ENCODE results near the gene TIPARP. TPM values are rescaled to one million over a fixed set of nuclear protein-coding genes. Genes with fewer than 3 reads are reported as not detected.

Gene TIPARP, protein sequence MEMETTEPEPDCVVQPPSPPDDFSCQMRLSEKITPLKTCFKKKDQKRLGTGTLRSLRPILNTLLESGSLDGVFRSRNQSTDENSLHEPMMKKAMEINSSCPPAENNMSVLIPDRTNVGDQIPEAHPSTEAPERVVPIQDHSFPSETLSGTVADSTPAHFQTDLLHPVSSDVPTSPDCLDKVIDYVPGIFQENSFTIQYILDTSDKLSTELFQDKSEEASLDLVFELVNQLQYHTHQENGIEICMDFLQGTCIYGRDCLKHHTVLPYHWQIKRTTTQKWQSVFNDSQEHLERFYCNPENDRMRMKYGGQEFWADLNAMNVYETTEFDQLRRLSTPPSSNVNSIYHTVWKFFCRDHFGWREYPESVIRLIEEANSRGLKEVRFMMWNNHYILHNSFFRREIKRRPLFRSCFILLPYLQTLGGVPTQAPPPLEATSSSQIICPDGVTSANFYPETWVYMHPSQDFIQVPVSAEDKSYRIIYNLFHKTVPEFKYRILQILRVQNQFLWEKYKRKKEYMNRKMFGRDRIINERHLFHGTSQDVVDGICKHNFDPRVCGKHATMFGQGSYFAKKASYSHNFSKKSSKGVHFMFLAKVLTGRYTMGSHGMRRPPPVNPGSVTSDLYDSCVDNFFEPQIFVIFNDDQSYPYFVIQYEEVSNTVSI
- total RNA-seq (2022; extraction: Qiagen RNA extraction): 88.0 to 145 TPM (median 91.9 TPM) in 5 replicates

DNA sequence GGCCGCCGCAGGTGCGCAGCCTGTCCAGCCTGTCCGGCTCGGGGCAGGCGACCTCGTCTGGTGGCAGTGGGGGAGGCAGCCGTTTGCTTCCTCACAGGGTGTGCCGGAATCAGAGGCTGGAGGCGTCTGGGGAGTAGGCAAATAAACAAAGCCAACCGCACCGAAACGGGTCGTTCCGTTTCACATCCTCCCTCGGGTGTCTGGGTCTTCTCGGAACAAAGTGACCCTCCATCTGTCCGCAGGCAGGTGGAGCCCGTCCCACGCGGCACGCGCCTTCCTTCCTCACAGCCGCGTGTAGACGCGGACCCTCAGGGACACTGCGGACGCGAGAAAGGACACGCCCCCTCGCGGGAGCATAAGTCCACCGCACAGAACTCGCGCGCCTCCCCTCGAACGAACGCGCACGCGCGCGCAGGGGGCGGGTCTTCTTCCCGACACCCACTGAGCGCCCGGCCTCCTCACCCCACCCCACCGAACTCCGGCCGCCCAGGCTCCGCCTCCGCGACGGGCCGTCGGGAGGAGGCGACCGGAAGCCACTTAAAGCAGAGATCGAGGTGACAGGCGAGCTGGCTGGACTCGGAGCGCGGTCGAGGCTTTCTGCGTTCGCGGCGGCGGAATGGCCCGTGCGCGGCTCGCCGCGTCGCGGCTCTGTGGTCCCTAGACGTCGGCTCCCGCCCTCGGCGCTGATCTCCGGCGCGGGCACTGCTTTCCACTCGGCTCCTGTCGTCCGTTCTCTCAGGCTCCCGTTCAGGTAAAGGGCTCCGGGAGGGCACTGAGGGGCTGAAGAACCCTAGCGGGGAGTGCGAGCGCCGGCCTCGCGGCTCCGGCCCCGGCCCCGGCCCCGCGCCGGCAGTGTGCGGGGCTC is at the start of gene TIPARP:
Gene TIPARP, plus strand, starts transcription at position 545 of the 865 bp plus-strand sequence. CDS start 3,108 bp downstream, outside the sequence.

Other genes starting within 250 kb of the TIPARP start
- 193 to 207 TPM (median 206 TPM) in 5 replicates for gene SSR3, start 119.5 kb upstream of the TIPARP start, total RNA-seq (2022; extraction: Qiagen RNA extraction)
- 0.87 to 1.4 TPM (median 1.1 TPM) in 5 replicates for gene LEKR1, start 151.8 kb downstream of the TIPARP start, total RNA-seq (2022; extraction: Qiagen RNA extraction)